HG03432 (cell line): ENCODE data around the gene MFSD6.
"Not testable (repeated sequence)": the region's sequence is repeated elsewhere in the genome, so short reads cannot be mapped to it uniquely, and the experiment has no call there.

Source experiments
- ATAC-seq: cut with Tn5 transposase; IDR thresholded peaks from one replicate; pipeline ENCODE4 v1.9.1; 2021; ENCODE audit warnings: mild to moderate bottlenecking, moderate library complexity; ENCODE audit not compliant: unreplicated experiment

The MFSD6 gene

DNA sequence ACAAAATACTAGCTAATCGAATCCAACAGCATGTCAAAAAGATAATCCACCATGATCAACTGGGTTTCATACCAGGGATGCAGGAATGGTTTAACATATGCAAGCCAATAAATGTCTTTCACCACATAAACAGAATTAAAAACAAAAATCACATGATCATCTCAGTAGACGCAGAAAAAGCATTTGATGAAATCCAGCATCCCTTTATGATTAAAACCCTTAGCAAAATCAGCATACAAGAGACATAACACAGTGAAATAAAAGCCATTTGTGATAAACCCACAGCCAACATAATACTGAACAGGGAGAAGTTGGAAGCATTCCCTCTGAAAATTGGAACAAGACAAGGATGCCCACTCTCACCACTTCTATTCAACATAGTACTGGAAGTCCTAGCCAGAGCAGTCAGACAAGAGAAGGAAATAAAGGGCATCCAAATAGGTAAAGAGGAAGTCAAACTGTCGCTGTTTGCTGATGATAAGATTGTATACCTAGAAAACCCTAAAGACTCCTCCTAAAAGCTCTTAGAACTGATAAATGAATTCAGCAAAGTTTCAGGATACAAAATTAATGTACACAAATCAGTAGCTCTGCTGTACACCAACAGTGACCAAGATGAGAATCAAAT is 86.6 kb downstream of the MFSD6 start:
- ATAC-seq: not testable (repeated sequence)

GRCh38 chr2:190497428-190497827 is 89.3 kb downstream of the MFSD6 start:
- ATAC-seq: no peak

DNA sequence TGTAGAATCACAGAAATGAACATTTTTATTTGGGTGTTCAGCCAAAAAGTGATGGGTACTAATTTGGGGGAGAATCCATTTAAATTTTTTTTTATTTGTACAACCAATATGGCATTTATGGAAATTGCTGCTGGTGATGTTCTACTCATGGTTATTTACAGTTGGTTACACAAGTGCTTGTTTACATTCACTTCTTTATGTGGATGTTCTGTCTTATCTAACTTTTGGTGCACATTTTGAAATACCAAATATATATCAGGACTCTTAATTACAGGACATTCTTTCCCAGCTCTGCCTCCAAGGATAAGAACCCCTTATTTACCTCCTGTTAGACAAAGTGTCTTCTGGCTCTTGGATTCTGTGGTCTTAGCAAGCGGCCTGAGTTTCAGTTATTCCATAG is 91.1 kb downstream of the MFSD6 start:
- no peak for ATAC-seq

- ATAC-seq: no peak
Observed at GRCh38 chr2:190500054-190500502, 91.9 kb downstream of the MFSD6 start.

GRCh38 chr2:190501231-190501630 is 93.1 kb downstream of the MFSD6 start:
- ATAC-seq: no peak

DNA sequence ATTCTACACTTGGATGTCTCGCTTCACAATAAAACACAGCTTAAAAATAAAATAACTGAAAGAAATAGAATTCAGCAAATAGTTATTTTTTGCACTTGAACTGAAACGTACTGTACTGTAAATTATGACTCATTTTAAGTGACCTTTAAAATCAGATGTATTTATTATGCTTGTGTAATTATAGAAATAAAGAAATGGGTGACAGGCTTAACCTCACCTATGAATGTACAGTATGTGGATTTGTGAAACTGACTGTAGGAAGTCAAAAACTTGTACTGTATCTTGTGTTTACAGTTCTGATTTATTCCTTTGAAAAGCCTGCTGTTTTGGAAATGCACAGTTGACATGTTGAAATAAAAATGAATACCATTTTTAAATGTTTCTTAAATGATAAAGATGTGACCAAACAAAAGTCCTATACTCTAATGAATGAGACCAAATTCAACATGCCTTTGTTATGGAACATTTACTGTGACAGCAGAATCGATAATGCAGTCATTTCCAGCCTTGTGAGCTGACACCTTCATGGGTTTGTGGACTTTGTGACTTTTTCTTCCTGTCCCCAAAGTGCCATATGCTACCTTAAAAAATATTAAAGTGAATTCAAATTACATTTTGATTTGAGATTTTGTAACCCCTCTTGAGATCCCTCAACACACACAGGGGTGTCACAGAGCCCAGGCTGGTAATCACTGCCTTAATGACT is 93.7 kb downstream of the MFSD6 start:
- ATAC-seq: no peak

DNA sequence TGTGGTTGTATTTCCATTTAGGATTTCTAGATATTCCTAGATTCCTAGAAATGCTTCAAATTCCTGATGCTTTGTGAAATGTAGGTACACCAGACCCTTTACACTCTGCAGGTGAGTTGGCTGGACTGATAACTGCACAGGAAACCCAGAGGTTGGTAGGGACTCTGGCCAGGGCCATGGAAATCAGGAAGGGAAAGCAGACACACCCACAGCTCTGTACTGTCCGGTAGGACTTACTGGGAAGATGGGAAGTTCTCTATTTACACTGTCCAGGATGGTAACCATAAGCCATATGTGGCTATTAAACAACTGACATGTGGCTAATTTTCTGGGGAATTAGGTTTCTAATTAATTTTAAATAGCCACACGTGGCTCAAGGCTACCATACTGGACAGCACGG is 94.9 kb downstream of the MFSD6 start:
- no peak for ATAC-seq

- no peak for ATAC-seq
Observed at GRCh38 chr2:190504912-190505311, 96.8 kb downstream of the MFSD6 start.

DNA sequence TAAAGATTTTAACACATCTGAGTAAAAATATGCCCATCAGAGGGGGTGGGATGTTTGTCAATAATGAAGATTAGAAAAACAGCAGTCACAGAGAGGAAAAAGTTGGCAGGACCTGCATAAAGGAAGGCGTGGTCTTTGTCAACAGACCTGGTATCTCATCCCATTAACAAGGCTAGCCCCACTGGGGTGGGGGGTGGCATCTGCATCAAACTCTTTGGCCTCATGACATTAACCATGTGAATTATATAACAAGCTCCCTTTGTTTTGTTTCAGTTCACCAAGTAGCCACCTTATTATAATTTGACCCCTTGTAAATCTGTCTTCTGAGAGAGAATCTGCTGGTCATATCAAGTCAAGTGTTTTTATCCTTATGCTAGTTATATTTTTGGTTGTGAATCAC is 97.5 kb downstream of the MFSD6 start:
- no peak for ATAC-seq

- ATAC-seq: no peak
Observed at GRCh38 chr2:190506666-190507065, 98.5 kb downstream of the MFSD6 start.

DNA sequence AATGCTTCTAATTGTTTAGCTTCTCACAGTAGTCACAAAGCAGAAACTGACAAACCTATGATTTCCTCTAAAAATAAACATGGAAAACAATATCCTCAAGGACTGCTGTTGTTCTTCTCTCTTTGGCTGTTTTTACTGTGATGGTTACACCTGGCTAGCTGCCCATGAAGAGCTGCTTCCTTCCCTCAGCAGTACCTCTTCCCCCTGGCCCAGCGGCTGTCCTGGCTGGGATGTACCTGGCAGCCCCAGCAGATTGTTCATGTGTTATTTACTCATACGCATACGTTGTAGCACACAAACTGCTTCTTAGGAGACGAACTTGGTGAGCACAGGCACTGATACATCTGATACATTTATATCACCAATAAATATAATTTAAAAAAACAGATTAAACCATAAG is 99.0 kb downstream of the MFSD6 start:
- ATAC-seq: no peak

- ATAC-seq: not testable (repeated sequence)
Observed at GRCh38 chr2:190509895-190510294, 101.7 kb downstream of the MFSD6 start.

DNA sequence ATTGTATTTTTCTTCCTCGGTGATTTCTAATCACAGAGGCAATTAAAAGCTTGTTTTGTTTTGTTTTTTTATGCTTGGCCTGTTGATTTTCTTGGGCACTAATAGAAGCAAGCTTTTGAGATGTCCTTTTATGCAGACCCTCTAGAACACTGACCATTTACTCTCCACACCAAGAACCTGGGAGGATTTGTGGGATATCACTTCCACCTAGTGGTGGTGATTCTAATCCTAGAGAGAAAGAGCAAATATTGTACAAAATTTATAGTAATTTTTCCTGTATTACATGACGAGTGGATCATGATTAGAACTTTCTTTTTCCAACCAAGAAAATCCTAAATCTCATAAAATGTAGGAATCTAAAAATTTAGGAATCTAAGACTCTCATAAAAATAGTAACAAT is 102.9 kb downstream of the MFSD6 start:
- no peak for ATAC-seq

- ATAC-seq: no peak
Observed at GRCh38 chr2:190512539-190513095, 104.5 kb downstream of the MFSD6 start.

- no peak for ATAC-seq
Observed at GRCh38 chr2:190513877-190514276, 105.7 kb downstream of the MFSD6 start.

DNA sequence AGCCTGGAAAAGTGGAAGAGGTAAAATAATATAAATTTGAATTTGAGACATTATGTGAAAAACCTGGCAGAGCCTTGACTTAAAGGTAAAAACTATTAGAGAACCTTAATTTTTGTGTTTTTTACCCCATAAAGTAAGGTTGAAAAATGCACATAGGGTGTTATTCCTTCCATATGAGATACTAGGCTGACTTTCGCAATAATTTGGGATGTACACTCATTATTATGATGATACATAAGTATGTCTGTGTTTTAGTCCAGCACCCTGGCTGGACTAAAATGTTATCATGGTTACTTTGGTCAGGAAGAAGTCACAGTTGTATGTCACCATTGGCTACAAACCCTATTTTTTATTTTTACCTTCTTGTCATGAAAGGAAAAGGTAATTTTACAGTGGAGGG is 106.5 kb downstream of the MFSD6 start:
- ATAC-seq: no peak

GRCh38 chr2:190515687-190516086 is 107.5 kb downstream of the MFSD6 start:
- no peak for ATAC-seq

DNA sequence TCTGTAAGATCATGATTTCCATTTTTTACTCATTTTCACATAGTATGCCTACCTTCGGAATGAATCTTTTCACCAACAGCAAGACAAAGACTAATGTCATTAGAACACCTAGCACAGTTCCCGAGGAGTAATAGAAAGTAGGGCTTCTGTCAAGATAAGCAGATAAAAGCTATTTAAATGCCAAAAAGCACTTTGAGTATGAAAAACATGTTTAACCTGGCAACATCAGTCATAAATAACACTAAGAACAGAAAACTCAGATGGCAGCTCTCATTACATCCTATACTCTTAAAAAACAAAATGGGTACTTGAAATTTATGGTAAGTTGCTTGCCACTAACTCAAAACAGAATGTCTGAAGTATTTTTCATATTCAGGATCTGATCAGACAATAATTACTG is 109.3 kb downstream of the MFSD6 start:
- no peak for ATAC-seq

- no peak for ATAC-seq
Observed at GRCh38 chr2:190519975-190520767, 112.0 kb downstream of the MFSD6 start.

DNA sequence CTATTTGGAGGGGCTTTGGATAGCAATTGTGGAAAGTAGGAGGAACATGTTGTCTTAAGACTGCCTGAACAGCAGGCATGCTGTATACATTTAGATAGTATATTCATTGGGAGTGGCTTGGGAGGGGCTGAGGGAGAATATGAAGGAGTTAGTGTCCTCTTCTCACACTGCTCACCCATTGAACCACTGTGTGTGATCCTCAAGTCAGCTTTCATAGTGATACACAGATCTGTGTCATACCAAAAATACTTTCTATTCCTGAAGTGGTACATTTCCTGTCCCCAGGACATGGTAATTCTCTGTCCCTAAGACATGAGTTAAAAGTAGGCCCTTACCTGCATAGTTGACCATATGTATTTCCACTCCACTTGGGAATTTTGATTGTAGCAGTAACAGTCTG is 116.8 kb downstream of the MFSD6 start:
- ATAC-seq: no peak

DNA sequence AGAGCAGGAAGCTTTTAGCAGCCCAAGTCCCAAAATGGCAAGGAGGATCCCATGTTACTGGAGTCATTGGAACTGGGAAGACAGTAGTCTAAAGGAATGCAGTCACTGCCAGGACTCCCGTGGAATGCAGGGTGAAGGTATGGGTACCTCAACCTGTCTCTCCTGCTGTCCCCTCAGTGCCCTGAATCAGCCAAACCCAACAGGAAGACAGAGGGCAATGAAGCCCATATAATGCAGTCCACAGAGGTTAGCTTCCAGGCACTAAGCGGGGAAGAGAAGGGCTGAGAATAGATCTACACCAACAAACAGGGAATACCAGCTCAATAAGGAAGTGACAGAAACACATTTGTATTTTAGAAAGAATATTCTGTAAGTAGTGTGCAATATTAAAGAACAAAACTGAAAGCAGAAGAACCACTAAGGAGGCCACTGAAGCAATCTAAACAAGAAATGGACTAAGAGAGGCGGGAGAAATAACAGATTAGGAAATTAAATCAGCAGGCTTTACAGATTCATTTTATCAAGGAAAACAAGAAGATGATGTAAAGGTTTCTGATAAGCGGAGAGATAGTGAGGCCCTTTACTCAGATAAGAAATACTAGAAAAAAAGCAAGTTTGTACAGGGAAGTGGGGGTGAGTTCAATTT is 118.1 kb downstream of the MFSD6 start:
- no peak for ATAC-seq
